Coronary artery (tissue), 2 donors: Measurements from ENCODE around the gene ADPGK.
"Not testable (repeated sequence)": the region's sequence is repeated elsewhere in the genome, so short reads cannot be mapped to it uniquely, and the experiment has no call there.

Experiments
- DNase-seq: peaks from one replicate; pipeline ENCODE4 v3.0.0-alpha.2; 2017; ENCODE audit warnings: low spot score
- H3K27ac ChIP-seq, 2 donors: fragments of 200-600 bp; sonication (generic); one replicate each; pipeline ENCODE4 v1.5.1; 2016 to 2019
- H3K4me3 ChIP-seq: fragments of 200-600 bp; sonication (generic); 2 replicates; pipeline ENCODE4 v1.5.1; 2016; ENCODE audit warnings: mild to moderate bottlenecking, moderate library complexity
- TF ChIP-seq, protein P1 (sequence below): fragments of 200-600 bp; sonication (generic); IDR thresholded peaks from one replicate; pipeline ENCODE4 v1.5.1; 2019; ENCODE audit warnings: antibody characterized with exemption

The ADPGK gene

DNA sequence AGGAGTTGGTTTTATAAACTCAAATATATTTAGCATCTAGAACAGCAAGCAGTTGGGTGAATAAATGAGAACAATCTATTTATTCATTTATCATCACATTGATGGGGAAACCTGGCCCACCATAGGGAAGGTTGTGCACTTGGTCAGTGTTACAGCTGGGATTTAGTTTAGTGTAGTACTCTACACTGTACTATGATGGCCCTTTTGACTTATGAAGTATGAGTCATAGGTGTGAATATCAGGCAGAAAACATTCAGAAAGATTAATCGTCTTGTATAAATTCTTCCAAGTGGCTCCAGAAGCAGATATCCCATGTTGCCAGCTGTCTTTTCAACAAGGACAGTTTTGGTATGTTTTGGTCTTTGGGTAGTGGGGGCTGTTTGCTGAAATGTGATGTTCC lies 59.5 kb downstream of the ADPGK start:
- H3K27ac ChIP-seq: no peak overlapping the region
- H3K4me3 ChIP-seq: no peak overlapping the region
- DNase-seq: no peak
- TF ChIP-seq, protein P1, sequence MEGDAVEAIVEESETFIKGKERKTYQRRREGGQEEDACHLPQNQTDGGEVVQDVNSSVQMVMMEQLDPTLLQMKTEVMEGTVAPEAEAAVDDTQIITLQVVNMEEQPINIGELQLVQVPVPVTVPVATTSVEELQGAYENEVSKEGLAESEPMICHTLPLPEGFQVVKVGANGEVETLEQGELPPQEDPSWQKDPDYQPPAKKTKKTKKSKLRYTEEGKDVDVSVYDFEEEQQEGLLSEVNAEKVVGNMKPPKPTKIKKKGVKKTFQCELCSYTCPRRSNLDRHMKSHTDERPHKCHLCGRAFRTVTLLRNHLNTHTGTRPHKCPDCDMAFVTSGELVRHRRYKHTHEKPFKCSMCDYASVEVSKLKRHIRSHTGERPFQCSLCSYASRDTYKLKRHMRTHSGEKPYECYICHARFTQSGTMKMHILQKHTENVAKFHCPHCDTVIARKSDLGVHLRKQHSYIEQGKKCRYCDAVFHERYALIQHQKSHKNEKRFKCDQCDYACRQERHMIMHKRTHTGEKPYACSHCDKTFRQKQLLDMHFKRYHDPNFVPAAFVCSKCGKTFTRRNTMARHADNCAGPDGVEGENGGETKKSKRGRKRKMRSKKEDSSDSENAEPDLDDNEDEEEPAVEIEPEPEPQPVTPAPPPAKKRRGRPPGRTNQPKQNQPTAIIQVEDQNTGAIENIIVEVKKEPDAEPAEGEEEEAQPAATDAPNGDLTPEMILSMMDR: no peak

DNA sequence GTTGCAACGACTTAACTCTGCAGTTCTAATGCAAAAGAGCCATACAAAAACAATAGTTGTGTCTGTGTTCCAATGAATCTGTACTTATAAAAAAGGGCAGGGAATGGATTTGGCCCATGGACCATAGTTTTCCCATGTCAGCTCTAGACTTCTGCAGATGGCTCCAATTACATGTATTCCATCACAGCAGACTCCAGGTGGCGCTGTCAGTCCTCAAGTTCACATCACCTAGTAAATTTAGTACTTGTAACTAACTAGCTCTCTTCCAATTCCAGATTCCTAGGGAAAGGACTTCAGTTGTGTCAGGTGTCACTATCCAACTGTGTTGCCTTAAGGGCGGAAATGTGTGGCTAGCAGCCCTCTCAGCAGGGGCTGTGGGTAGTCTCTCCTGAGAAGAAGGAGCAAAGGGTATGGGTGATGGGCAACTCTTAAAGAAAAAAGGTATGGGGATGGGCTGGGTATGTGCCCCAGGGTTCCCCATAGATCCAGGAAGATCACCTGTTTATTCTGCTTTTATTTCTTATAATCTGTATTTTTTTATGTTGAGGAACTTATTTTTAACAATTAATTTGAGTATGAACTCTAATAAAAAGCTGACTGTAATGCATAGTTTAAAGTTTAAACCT lies 61.4 kb downstream of the ADPGK start:
- no peak for DNase-seq

DNA sequence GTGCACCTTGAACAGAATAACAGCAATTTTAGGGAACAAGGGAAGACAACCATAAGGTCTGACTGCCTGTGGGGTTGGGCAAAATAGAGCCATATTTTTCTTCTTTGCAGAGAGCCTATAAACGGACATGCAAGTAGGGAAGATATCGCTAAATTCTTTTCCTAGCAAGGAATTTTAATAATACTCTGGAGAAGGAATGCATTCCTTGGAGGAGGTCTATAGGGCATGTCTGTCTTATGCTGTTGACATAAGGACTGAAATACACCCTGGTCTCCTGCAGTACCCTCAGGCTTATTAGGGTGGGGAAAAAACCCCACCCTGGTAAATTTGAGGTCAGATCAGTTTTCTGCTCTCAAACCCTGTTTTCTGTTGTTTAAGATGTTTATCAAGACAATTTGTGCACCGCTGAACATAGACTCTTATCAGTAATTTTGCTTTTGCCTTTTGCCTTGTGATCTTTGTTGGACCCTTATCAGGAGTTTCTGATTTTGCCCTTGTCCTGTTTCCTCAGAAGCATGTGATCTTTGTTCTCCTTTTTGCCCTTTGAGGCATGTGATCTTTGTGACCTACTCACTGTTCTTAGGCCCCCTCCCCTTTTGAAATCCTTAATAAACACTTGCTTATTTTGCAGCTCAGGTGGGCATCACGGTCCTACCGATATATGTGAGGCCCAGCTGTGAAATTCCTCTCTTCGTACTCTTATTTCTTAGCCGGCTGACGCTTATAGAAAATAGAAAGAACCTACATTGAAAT lies 74.8 kb downstream of the ADPGK start:
- not testable (repeated sequence) for H3K4me3 ChIP-seq, H3K27ac ChIP-seq, DNase-seq

More for the DNA sequence above, 61.4 kb downstream of the ADPGK start:
- TF ChIP-seq, protein P1: no peak
- no peak overlapping the region for H3K4me3 ChIP-seq
- H3K27ac ChIP-seq: no peak overlapping the region

DNA sequence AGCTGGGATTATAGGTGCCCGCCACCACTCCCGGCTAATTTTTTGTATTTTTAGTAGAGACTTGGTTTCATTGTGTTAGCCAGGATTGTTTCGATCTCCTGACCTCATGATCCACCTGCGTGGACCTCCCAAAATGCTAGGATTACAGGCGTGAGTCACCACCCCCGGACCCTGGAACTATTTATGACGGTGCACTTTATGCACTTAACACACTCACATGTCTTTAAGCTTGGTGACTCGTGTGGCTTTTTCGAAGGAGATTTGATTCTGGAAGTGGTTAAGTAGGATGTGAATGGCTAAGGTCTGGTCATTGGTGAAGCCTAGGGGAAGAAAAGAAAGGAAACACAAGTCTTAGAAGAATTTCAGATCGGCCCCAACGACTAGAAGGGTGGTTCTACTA lies 77.3 kb downstream of the ADPGK start:
- no peak for DNase-seq
- Histone ChIP-seq H3K27ac (no peak overlapping the region), H3K4me3 (no peak overlapping the region)
- TF ChIP-seq, protein P1: no peak
